ENCODE data around the gene APOBEC4. TPM values are rescaled to one million over a fixed set of nuclear protein-coding genes. Genes with fewer than 3 reads are reported as not detected.
"Not testable (repeated sequence)": the region's sequence is repeated elsewhere in the genome, so short reads cannot be mapped to it uniquely, and the experiment has no call there.

The APOBEC4 gene, protein sequence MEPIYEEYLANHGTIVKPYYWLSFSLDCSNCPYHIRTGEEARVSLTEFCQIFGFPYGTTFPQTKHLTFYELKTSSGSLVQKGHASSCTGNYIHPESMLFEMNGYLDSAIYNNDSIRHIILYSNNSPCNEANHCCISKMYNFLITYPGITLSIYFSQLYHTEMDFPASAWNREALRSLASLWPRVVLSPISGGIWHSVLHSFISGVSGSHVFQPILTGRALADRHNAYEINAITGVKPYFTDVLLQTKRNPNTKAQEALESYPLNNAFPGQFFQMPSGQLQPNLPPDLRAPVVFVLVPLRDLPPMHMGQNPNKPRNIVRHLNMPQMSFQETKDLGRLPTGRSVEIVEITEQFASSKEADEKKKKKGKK
- total RNA-seq (2014; rRNA removed; shearing (Covaris generic)) = not detected in 2 replicates

DNA sequence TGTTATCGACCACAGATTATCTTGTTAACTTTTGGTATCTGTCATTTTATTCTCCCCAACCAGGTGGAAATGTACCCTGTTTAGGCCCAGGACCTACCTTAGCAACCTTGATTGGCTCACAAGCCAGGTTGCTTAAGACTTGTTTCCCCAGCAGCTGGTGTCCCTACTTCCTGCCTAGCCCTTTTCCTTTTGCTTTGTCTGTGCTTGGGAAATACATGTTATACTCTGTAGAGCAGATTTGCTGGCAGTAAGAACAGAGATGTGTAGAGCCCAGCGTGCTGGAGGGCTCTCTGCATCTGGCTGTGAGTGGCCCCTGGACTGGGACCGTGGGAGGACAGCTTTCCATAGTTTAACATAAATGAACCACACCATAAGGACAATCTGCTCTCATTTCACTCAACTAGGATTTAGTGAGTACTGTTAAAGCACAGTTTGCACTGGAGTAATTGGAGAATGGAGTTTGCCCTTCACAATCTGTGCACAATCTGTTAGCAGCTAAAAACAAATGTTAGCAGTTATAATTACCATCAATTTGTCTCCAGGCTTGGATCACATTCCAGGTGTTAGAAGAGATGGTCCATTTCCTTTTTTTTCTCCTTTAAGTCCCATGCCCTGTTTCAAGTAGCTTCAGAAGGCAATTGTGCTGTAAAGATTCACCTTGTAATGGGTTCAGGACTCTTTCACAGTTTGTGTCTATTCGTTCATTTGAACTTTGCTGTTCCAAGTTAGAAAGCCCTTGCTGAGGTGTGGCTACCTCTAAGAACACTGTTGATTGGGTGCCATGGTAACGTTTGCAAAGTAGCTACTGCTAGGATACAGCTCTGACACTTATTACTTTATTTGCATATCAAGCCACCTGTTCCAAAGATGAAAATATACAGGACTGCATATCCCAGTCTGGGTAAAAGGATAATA lies at the start of gene APOBEC4:
Gene APOBEC4 (minus strand): TSS at position 770 of the 915 bp plus-strand sequence. CDS start 4,535 bp downstream, outside the sequence.
- DNase-seq (ENCODE audit: low read depth) = peak; percentile 36

DNA sequence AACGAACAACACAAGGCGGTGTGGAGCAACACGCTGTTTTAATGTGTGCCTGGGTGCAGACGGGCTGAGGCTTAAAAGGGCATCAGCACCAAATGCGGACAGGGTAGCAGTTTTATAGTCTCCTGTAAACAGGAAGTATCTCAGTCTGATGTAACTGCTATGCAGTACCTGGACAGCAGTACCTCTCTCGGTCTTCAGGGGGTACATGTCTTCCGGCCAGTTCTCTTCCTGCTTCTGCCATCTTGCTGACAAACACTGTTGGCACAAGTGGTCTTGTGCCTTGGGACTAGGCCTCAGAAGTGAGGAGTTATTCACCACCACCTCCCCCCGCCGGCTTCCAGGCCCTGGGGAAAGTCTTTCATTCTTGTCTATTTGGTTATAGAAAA lies 49.7 kb upstream of the APOBEC4 start:
- no peak for DNase-seq (ENCODE audit: low read depth)

DNA sequence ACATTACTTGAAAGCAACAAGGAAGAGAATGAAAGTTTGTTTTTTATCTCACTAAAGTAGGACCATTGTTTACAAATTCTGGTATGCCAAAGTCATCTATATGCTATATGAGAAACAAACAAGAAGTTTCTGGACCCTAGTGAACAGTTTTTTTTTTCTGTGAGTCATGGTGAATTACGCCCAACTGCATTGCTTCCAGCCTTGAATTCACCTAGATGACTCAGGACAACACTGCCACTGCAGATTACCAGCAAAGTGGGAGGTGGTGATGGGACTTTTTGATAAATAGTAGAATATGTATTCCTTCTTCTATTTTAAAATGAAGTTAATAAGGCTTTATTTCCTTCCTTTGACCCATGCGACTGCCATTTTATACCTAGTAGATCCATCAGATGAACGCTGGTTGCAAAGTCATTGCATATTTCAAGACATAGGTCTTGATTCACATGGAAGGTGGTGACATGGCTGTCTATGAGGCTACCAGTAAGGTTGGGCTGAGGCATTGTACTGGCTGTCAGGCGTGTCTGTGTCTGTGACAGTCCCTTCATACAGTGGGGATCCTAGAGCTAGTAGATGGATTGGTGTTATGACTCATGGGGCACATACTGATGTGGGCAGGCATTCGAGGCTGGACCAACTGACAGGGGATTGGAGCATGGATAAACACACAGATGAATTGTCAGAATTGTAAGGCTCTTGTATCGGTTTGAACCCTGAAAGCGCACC lies 49.1 kb upstream of the APOBEC4 start:
- peak; percentile 64 for DNase-seq (ENCODE audit: low read depth)

DNA sequence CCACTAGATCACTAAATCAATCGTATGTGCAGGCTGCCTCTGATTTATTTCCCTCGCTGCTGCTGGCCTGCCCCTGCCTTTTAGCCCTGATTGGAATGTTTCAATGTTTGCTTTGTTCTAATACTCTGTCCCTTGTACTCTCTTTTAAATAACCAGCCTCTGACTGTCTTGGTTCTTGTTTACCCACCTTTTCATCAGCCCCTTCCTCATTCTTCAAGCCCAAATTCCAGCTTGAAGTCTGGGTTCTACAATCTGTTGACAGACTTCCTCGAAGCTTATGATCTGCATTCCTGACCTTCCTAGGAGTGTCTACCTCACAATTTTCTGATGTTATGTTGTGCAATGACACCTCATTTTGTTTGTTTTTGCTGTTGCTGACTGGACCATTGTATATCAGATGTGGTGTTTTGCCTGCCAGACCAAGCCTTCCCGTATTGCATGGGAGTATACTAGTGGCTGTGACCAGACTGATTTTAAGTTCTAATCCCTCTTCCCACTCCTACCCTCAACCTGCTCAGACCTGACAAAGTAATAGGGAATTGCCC lies 46.6 kb upstream of the APOBEC4 start:
- DNase-seq (ENCODE audit: low read depth) = peak; percentile 12

DNA sequence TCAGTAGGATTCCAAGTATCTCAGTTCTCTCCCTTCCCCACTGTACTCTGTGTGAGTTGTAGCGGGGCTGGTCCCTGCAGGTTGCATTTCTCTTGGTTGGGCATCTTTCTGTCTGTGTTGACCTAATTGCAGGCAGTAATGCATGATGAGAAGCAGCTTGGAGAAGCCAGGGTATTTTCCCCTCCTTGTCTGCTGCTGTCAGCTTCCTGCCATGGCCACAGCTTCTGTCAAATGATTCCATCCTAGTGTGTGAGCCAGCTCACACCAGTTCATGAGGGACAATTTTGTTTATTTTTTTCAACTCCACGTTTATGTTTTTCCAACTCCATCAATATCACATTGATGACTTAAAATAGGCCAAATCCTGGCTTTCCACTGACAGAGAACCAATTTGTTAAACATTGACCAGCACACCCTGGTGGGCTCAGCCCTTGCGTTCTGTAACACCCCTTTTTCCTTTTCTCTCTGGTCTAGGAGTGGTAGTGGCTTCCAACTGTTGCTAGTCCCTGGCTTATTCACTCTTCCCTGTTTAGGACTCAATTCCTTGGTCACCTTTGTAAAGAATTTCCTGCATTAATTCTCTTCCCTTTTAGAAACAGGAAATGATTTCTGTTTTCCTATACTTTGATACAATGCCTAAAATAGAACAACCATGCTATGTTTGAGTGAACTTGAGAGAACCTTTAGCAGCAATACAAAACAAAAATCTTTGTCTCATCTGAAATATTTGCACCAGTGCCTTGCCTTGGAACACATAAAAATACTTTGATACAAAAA lies 44.9 kb upstream of the APOBEC4 start:
- DNase-seq (ENCODE audit: low read depth) = no peak

DNA sequence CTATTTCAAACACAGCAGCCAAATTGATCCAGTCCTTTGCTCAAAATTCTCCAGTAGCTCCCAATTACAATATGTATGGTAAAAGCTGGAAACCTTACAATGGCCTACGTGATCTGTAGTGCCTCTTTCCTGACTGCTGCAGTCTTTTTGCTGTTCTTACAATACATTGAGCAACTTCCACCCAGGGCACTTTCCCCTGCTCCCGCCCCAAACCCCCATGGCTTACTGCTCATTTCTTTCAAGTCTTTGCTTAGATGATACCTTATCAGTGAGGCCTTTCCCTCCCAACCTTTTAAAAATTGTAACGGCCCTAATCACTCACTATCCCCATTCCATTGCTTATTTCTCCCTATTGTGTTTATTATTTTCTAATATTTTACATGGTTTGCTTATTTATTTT lies 43.9 kb upstream of the APOBEC4 start:
- DNase-seq (ENCODE audit: low read depth) = no peak

DNA sequence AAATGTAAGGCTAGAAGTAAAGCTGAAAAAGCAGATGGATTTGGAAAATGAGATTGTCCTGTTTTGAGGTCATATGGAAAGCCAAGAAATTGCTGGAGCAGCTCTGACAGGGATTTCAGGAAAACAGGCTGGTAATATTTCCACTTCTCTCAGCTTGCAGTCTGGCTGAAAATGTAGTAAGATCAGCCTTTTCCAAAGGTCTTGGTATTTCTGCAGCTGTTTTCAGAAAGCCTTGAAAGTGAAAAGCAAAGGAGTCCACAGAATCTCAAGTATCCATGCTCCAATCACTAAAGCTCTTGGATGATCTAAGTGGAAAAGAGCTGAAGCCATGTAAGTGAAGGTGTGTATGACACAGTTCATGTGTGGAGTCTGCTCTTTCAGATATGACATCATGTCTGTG lies 41.6 kb upstream of the APOBEC4 start:
- DNase-seq (ENCODE audit: low read depth) = no peak

DNA sequence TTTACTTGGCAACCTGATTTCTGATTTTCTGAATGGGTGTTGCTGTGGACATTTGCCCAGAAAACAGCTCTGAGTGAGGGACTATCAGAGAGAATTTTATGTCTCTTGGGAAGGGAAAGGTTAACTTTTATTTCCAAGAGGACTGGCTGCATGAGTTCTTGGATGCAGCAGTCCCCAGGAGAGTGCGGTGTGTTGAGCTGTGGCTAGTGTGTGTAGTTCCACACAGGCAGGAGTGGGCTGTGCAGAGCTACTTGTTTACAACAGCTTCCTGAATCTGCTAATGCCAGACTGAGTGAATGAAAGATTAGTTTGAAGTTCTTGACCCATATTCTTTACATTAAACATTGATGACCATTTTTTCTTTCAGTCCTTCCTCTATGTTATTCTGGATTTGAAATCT lies 41.0 kb upstream of the APOBEC4 start:
- no peak for DNase-seq (ENCODE audit: low read depth)

DNA sequence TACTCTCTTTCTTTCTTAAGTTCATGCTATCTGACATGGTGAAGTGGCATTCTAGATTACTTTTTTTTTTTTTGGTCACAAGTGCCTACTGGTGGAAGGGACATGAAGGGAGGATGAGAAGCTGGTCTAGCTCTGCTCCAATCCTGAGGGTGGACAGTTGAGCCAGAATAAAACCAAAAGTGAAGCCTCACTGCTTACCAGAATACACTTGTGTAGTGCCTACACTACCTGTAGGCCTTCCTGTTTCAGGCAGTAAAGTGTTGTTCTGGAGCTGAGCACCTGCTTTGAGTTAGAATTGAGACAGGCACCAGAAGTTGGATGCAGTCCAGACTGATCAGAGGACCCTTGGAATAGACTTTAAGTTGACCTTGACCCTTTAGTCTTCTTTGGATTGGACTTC lies 40.4 kb upstream of the APOBEC4 start:
- no peak for DNase-seq (ENCODE audit: low read depth)

DNA sequence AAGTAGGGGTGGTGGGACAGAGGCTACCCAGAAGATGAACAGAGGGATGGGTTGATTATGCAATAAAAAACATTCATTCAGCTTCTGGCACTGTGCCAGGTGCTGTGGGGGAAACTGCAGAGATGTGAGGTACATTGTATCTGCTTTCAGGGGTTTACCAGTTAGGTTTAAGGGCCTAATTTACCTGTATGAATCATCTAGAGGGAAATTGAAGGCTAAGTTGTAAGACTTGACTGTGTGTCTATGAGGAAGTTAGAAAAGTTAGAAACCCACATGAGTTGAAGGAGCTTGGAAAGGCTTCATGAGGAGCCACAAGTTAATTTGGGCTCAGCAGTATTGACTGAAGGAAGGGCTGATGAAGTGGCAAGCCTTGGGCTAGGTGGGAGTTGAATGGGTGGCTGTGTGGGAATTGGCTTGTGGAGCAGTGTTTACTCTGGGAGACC lies 36.7 kb upstream of the APOBEC4 start:
- DNase-seq (ENCODE audit: low read depth) = no peak

DNA sequence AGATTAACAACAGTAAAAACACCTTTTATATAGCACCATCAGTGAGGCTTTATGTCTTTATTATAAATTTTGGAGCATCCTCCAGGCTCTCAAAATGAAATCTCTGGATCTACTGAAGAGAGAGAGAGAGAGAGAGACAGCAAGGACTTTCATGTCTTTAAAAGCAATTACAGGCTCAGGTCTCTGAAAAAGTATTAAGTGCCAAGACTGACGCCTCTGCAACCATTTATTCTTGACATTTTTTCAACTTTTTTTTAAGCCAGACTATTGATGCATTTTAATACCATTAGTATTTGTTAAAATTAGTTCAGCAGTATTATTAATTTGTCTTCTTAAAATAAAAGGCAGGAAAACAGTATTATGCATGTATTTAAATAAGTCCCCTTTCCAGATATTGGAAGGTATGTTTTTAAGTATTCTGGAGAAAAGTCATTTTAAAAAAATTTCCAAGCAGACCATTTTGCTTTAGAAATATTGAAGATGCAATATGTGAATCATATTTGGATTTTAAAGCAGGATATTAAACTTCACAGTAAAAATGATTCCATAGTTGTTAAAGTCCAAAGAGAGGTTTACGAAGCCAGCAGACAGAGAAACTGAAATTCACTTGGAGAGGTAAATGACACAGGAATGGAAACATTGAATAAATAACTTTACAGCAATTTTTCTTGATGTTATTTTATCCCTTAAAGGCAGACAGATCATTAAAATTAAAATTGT lies 35.4 kb upstream of the APOBEC4 start:
- DNase-seq (ENCODE audit: low read depth) = no peak

DNA sequence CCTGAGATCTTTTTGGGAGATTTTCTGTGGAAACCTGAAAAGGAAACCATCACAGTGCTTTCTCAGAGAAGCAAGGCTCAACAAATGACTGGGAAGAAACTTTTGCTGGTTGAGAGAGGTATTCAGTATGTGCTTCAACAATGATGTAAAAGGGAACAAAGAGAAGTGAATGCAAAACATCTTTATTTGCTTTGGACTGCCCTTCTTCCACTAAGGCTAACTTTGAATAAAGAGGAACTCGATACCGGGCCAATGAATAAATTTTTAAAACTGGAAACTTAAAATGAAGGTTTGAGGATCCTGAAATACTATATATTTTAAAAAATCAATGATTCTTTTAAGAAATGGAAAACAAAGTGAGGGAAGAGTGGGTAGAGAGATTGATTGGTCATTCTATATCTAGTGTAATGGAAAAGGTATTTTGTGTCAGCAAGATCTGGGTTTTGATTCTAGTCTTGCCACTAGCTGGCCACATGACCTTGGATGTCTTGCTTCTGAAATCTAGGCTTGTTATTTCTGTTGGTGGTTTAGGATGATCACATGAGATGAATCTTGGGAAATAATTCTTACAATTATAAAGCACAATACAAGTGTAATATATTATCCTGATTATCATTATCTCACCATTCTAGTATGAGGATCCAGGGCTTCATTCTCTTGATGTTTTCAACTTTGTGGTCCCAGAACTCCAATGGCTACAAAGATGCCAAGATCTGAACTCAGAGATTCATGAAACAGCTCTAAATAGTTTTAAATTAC lies 34.6 kb upstream of the APOBEC4 start:
- no peak for DNase-seq (ENCODE audit: low read depth)

DNA sequence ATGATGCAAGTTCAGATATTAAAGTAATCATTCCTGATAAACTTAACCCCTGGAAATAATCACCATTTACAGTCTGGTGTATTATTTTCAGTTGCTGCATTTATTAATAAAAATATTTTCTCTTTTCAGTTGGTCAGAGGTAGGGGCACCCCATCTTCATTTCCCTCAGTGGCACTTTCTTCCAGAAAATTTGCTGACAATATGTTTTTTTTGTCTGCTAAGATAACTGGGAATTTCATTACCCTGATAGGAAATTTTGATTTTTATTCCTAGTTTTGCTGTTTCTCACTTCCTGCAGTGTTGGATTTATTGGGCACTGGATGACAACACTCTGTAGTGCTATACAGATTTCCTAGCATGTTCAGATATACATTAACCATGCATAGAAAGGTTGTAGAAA lies 33.1 kb upstream of the APOBEC4 start:
- DNase-seq (ENCODE audit: low read depth) = no peak

DNA sequence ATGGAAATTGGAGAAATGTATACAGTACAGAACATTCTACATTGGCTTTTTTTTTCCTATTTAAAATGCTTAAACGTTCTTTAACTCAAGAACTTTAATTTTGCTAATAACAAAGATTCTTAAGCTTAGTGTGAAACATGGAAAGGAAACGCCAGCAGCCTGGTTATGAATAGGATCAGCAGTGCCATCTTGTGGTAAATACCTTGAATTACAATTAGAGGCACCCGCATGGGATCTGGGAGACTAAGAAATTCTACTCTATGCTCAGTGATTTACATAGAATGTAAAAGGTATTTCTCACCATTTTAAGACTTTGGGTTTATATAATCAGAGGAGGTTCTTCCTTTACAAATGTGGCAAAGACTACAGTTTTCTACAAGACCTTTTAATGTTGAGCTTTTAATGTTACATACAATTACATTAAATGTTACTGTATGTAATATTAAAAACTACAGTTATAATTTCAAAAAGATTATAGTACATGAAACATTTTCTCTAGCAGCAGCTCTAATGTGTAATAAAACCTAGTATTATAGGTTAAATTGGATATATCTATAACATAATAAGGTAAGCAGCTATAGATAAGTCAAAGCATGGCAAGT lies 32.1 kb upstream of the APOBEC4 start:
- peak; percentile 44 for DNase-seq (ENCODE audit: low read depth)

DNA sequence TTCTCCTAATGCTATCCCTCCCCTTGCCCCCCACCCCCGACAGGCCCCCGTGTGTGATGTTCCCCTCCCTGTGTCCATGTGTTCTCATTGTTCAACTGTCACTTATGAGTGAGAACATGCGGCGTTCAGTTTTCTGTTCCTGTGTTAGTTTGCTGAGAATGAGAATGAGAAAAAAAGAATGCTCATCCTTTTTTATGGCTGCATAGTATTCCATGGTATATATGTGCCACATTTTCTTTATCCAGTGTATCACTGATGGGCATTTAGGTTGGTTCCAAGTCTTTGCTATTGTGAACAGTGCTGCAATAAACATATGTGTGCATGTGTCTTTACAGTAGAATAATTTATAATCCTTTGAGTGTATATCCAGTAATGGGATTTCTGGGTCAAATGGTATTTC lies 26.2 kb upstream of the APOBEC4 start:
- not testable (repeated sequence) for DNase-seq (ENCODE audit: low read depth)

DNA sequence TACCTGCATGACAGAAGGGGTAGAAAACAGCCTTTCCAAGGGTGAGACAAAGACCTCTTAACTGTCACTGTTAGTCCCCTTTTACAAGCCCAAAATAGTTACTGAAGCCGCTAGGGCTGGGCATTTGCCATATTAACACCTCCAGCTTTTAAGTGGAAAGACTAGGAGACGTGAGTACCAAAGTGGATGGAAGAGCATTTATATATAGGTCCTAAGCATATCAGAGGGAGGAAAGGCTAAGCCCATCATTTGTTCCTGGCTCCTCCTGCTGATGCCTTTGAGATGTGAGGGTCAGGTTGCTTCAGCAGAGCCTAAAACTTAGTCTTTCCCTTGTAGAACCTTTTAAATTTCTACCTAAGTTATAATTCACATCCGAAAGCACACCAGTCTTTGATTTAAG lies 25.7 kb upstream of the APOBEC4 start:
- DNase-seq (ENCODE audit: low read depth) = no peak

DNA sequence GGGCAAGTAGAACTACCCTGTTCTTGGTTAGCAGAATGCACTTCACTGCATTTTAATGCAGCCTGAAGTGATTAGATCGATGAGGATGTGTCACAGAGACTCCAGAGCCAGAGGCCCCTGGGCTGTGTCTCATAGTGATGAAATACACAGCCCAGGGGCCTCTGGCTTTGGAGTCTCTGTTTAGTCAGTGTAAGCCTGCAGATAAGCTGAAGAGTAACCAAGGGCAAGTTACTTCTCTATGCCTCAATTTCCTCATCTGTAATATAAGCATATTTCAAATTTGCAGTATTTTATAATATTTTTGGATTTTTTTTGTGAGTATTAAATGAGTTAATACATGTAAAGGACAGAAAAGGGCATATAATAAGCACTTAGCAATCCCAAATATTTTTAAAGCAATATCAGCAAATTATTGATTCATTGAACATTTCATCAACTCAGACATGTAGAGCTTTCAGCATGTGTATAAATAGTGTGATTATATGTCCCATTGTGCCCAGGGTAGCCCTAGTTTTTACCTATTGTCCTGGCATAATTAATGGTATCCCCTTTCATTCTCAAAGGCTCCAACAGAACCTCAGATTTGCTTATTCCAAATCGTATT lies 23.6 kb upstream of the APOBEC4 start:
- DNase-seq (ENCODE audit: low read depth) = peak; percentile 66

DNA sequence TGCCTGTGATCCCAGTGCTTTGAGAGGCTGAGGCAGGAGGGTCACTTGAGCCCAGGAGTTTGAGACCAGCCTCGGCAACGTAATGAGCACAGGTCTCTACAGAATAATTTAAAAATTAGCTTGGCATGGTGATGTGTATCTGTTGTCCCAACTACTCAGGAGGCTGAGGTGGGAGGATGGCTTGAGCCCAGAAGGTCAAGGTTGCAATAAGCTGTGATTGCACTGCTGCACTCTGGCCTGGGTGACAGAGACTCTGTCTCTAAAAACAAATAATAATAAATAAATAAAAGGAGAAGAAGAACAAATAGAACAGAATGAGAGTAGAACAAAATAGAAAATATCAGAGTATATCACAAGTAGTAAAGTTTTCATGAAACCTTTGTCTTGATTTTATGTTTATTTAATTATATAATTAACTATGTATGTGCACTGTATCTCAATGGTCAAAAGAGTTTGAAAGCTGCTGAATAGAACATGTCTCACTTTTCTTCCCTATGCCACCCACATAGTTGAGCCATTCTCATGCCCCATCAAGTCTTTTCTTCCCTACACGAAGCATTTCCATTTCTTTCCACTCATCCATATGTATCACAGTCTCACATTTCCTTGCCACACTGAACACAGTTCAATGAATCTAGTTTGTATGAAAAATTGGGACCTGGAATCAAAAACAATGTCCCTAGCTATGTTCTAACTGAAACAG lies 22.9 kb upstream of the APOBEC4 start:
- DNase-seq (ENCODE audit: low read depth) = no peak
